C4-2B (cell line): ENCODE results near the gene DTD1.

ENCODE experiments used
- CTCF ChIP-seq: fragments of 450-650 bp; conservative IDR thresholded peaks from 2 replicates; pipeline ENCODE4 v1.5.1; 2017; ENCODE audit warnings: mild to moderate bottlenecking
- ZFX ChIP-seq: fragments of 450-650 bp; IDR thresholded peaks from 2 replicates; pipeline ENCODE4 v1.6.1; 2017

- TF ChIP-seq CTCF (no peak), ZFX (no peak)
Observed at GRCh38 chr20:18705910-18706309, 118.1 kb downstream of the DTD1 start.
